CD4-positive, alpha-beta T cell (primary cell): Measurements from ENCODE around the gene ARSG. TPM values are rescaled to one million over a fixed set of nuclear protein-coding genes. Genes with fewer than 3 reads are reported as not detected.

Source experiments
- ATAC-seq: fragments of 200-7000 bp; cut with Tn5 transposase; one replicate; pipeline ENCODE4 v1.10.0; 2022; ENCODE audit warnings: mild to moderate bottlenecking; ENCODE audit not compliant: poor library complexity
- CTCF ChIA-PET: fragments of 350-600 bp; sonication (Branson Sonifier 250); formaldehyde crosslinking; loops from one replicate; lab custom pipeline; 2021; ENCODE audit warnings: antibody characterized with exemption, inconsistent platforms; lab: Charles Lee
- POLR2A ChIA-PET: fragments of 350-600 bp; sonication (Branson Sonifier 250); formaldehyde crosslinking; loops from one replicate; lab custom pipeline; 2021; ENCODE audit warnings: antibody characterized with exemption, inconsistent platforms; lab: Charles Lee
- DNase-seq, 14 experiments: peaks; one replicate each; pipeline ENCODE4 v3.0.0-alpha.2; 2013 to 2020; ENCODE audit warnings: mixed read lengths in 2 of 14
- H3K27ac ChIP-seq, 2 donors: one replicate each; pipeline versions ENCODE4 v1.5.1 to v1.7.0; 2013; ENCODE audit warnings: low read length in 2 of 2, low read depth in 1 of 2, mild to moderate bottlenecking in 1 of 2
- H3K27me3 ChIP-seq, 2 experiments: 1 replicate in 1 of 2; 2 replicates in 1 of 2; pipeline versions ENCODE4 v1.6.1 to v1.7.0; 2013; ENCODE audit warnings: low read length in 2 of 2, control low read depth in 1 of 2, mild to moderate bottlenecking in 1 of 2, moderate library complexity in 1 of 2; ENCODE audit not compliant: insufficient read depth in 2 of 2, control insufficient read depth in 1 of 2
- H3K36me3 ChIP-seq: one replicate; pipeline ENCODE4 v1.6.1; 2013; ENCODE audit warnings: low read length, control low read depth; ENCODE audit not compliant: insufficient read depth
- H3K4me1 ChIP-seq: one replicate; pipeline ENCODE4 v1.6.1; 2013; ENCODE audit warnings: low read length, control low read depth; ENCODE audit not compliant: insufficient read depth
- H3K4me3 ChIP-seq: one replicate; pipeline ENCODE4 v1.5.1; 2013; ENCODE audit warnings: mild to moderate bottlenecking, low read length, moderate library complexity
- H3K9me3 ChIP-seq, 2 experiments: 1 replicate in 1 of 2; 2 replicates in 1 of 2; pipeline versions ENCODE4 v1.6.1 to v1.7.0; 2013; ENCODE audit warnings: low read length in 2 of 2, mild to moderate bottlenecking in 2 of 2, control low read depth in 1 of 2, moderate library complexity in 1 of 2; ENCODE audit not compliant: control insufficient read depth in 1 of 2, insufficient read depth in 1 of 2
- H3K27ac Mint-ChIP-seq: one replicate; pipeline ENCODE4 v1.8.0; 2020; ENCODE audit warnings: mixed read lengths
- H3K27me3 Mint-ChIP-seq: one replicate; pipeline ENCODE4 v1.8.0; 2021; ENCODE audit warnings: mixed read lengths
- H3K36me3 Mint-ChIP-seq: one replicate; pipeline ENCODE4 v1.8.0; 2021; ENCODE audit warnings: low read depth, mixed read lengths
- H3K4me1 Mint-ChIP-seq: one replicate; pipeline ENCODE4 v1.8.0; 2021; ENCODE audit warnings: low read depth, mixed read lengths
- H3K4me3 Mint-ChIP-seq: one replicate; pipeline ENCODE4 v1.8.0; 2020; ENCODE audit warnings: mild to moderate bottlenecking, mixed read lengths
- H3K9me3 Mint-ChIP-seq: one replicate; pipeline ENCODE4 v1.8.0; 2020; ENCODE audit warnings: mixed read lengths
- intact Hi-C, 2 experiments: fragments of 100-400 bp; cut with DNase I in 1 of 2; cut with micrococcal nuclease in 1 of 2; formaldehyde crosslinking; loops; one replicate each; pipeline versions ENCODE4 v1.15.1 to v1.9.0; 2023 to 2025; cut with DNase I, micrococcal nuclease
- total RNA-seq, 174 experiments: library from RNA in 2 of 174; stranded (reverse) in 2 of 174; gene quantifications; one replicate each; pipeline ENCODE4 v1.2.3 and lab custom pipeline; 2021 to 2026
- TF ChIP-seq, protein P1 (sequence below): fragments of 200-600 bp; IDR thresholded peaks from one replicate; pipeline ENCODE4 v1.8.0; 2022; ENCODE audit warnings: antibody characterized with exemption, mild to moderate bottlenecking

Gene ARSG
- total RNA-seq, 2 experiments from 2014 or later, result 13.8 to 16.0 TPM

DNA sequence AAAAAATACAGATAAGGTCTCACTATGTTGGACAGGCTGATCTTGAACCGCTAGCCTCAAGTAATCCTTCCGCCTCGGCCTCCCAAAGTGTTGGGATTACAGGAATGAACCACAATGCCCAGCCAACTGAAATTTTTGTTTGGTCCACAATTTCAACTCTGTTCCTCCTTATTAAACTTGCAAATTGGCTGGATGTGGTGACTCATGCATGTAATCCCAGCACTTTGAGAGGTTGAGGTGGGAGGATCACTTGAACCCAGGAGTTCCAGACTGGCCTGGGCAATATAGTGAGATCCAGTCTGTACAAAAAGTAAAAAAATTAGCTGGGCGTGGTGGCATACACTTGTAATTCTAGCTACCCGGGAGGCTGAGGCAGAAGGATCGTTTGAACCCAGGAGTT is 13.4 kb downstream of the ARSG start:
- no peak overlapping the region for H3K4me3 Mint-ChIP-seq
- no peak overlapping the region for H3K27ac Mint-ChIP-seq

DNA sequence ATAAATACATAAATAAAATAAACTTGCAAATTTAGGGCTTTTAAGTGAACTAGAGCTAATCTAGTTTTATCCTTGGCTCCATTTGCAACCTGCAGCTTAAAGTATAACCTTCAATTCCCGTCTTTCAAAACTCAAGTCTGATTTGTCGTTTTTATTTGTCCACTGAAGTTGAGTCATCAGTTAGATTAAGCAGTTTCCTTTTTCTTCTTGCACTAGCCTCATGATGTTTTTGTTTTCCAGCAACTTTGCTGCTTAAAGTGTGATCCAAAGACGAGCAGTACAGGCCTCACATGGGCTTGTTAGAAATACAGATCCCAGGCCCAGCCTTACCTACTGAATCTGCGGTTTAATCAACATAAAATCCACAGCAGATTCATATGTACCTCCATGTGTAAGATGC is 13.8 kb downstream of the ARSG start:
- Mint-ChIP-seq H3K27ac (no peak overlapping the region), H3K9me3 (no peaks in the 10 kb centered on the region), H3K4me1 (peaks cover 34% of the 10 kb centered on the region), H3K27me3 (no peaks in the 10 kb centered on the region), H3K4me3 (no peak overlapping the region), H3K36me3 (peaks cover 7% of the 10 kb centered on the region)
- Histone ChIP-seq H3K36me3 (peaks cover 4% of the 10 kb centered on the region), H3K27me3 (no peaks in the 10 kb centered on the region), H3K4me3 (no peak overlapping the region), H3K9me3 (no peaks in the 10 kb centered on the region), H3K27ac (no peak overlapping the region), H3K4me1 (peaks cover 27% of the 10 kb centered on the region)
- TF ChIP-seq, protein P1, sequence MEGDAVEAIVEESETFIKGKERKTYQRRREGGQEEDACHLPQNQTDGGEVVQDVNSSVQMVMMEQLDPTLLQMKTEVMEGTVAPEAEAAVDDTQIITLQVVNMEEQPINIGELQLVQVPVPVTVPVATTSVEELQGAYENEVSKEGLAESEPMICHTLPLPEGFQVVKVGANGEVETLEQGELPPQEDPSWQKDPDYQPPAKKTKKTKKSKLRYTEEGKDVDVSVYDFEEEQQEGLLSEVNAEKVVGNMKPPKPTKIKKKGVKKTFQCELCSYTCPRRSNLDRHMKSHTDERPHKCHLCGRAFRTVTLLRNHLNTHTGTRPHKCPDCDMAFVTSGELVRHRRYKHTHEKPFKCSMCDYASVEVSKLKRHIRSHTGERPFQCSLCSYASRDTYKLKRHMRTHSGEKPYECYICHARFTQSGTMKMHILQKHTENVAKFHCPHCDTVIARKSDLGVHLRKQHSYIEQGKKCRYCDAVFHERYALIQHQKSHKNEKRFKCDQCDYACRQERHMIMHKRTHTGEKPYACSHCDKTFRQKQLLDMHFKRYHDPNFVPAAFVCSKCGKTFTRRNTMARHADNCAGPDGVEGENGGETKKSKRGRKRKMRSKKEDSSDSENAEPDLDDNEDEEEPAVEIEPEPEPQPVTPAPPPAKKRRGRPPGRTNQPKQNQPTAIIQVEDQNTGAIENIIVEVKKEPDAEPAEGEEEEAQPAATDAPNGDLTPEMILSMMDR, result no peak
- ChIA-PET POLR2A (no interaction called here), CTCF (no interaction called here)
- intact Hi-C loops, result no loop called here
- no peak for DNase-seq
- no peak for ATAC-seq

More for the DNA sequence above, 13.4 kb downstream of the ARSG start:
- TF ChIP-seq, protein P1, result no peak
- CTCF ChIA-PET, result no interaction called here
- no peaks in the 10 kb centered on the region for H3K9me3 ChIP-seq
- Mint-ChIP-seq H3K36me3 (peaks cover 7% of the 10 kb centered on the region), H3K9me3 (no peaks in the 10 kb centered on the region), H3K27me3 (no peaks in the 10 kb centered on the region), H3K4me1 (peaks cover 36% of the 10 kb centered on the region)
- H3K4me3 ChIP-seq, result no peak overlapping the region
- H3K27ac ChIP-seq, result no peak overlapping the region
- peaks cover 23% of the 10 kb centered on the region for H3K4me1 ChIP-seq
- H3K36me3 ChIP-seq, result peaks cover 4% of the 10 kb centered on the region
- H3K27me3 ChIP-seq, result no peaks in the 10 kb centered on the region
- POLR2A ChIA-PET, result interaction anchor here (1.1 to 1.7 kb wide), 2 partner anchors 14 to 52 kb away, joined by 3 read pairs; partner anchors contain the start of gene SLC16A6
- ATAC-seq (no peak), DNase-seq (no peak)
- intact Hi-C loops, result no loop called here

- Histone ChIP-seq H3K27me3 (no peaks in the 10 kb centered on the region), H3K4me3 (no peak overlapping the region), H3K27ac (no peak overlapping the region), H3K9me3 (no peaks in the 10 kb centered on the region), H3K36me3 (peaks cover 4% of the 10 kb centered on the region), H3K4me1 (peaks cover 43% of the 10 kb centered on the region)
- peaks cover 43% of the 10 kb centered on the region for H3K4me1 Mint-ChIP-seq
- ChIA-PET POLR2A (interaction anchor here (1.2 to 1.9 kb wide), 4 partner anchors 10 to 17 kb away, joined by 3 to 9 read pairs (median 6); partner anchors contain the start of genes ARSG and SLC16A6), CTCF (no interaction called here)
- TF ChIP-seq, protein P1, result no peak
- DNase-seq (no peak), ATAC-seq (no peak)
- H3K4me3 Mint-ChIP-seq, result no peak overlapping the region
- H3K36me3 Mint-ChIP-seq, result peaks cover 7% of the 10 kb centered on the region
- intact Hi-C loops, result no loop called here
- H3K27me3 Mint-ChIP-seq, result no peaks in the 10 kb centered on the region
- no peaks in the 10 kb centered on the region for H3K9me3 Mint-ChIP-seq
- H3K27ac Mint-ChIP-seq, result no peak overlapping the region
Observed at GRCh38 chr17:68306819-68307218, 15.5 kb downstream of the ARSG start.
